GM18507 (cell line): ENCODE results near the gene CXXC5.

ENCODE experiments used
- DNase-seq: peaks from one replicate; pipeline ENCODE4 v3.0.0; 2011; ENCODE audit warnings: low read depth; ENCODE audit not compliant: insufficient read length; ENCODE audit errors: extremely low spot score
- FAIRE-seq: peaks from 2 replicates; lab custom pipeline; 2011; peaks lifted over from hg19 to GRCh38; lab: Jason Lieb, UNC

Gene CXXC5

GRCh38 chr5:139649082-139649991 lies 1.2 kb downstream of the CXXC5 start:
- DNase-seq (no peak), FAIRE-seq (peak; percentile 31)

GRCh38 chr5:139650031-139650688 lies 2.0 kb downstream of the CXXC5 start:
- FAIRE-seq = no peak

GRCh38 chr5:139650689-139651042 lies 2.5 kb downstream of the CXXC5 start:
- no peak for FAIRE-seq

More at GRCh38 chr5:139650031-139650688, 2.0 kb downstream of the CXXC5 start:
- no peak for DNase-seq

GRCh38 chr5:139651043-139651834 lies 3.1 kb downstream of the CXXC5 start:
- FAIRE-seq (no peak), DNase-seq (no peak)

More at GRCh38 chr5:139650689-139651042, 2.5 kb downstream of the CXXC5 start:
- DNase-seq = no peak

GRCh38 chr5:139651853-139652787 lies 4.0 kb downstream of the CXXC5 start:
- FAIRE-seq (peak; percentile 95), DNase-seq (no peak)

- DNase-seq (no peak), FAIRE-seq (no peak)
Measured at GRCh38 chr5:139652788-139653241, 4.7 kb downstream of the CXXC5 start.

- peak; percentile 61 for FAIRE-seq
- DNase-seq = no peak
Measured at GRCh38 chr5:139653616-139654015, 5.5 kb downstream of the CXXC5 start.

GRCh38 chr5:139654464-139654863 lies 6.3 kb downstream of the CXXC5 start:
- FAIRE-seq = peak; percentile 69
- no peak for DNase-seq

- FAIRE-seq (no peak), DNase-seq (no peak)
Measured at GRCh38 chr5:139654871-139655491, 6.8 kb downstream of the CXXC5 start.

GRCh38 chr5:139655727-139656271 lies 7.7 kb downstream of the CXXC5 start:
- no peak for DNase-seq
- FAIRE-seq = no peak

- DNase-seq (no peak), FAIRE-seq (peak; percentile 56)
Measured at GRCh38 chr5:139657363-139658321, 9.5 kb downstream of the CXXC5 start.

- FAIRE-seq (no peak), DNase-seq (no peak)
Measured at GRCh38 chr5:139658501-139658927, 10.4 kb downstream of the CXXC5 start.

- DNase-seq (no peak), FAIRE-seq (peak; percentile 56)
Measured at GRCh38 chr5:139658928-139659667, 10.9 kb downstream of the CXXC5 start.

- DNase-seq (no peak), FAIRE-seq (no peak)
Measured at GRCh38 chr5:139659695-139660101, 11.5 kb downstream of the CXXC5 start.

GRCh38 chr5:139660105-139660922 lies 12.2 kb downstream of the CXXC5 start:
- FAIRE-seq (no peak), DNase-seq (no peak)
